ENCODE measurements around the gene TSPAN8.

DNA sequence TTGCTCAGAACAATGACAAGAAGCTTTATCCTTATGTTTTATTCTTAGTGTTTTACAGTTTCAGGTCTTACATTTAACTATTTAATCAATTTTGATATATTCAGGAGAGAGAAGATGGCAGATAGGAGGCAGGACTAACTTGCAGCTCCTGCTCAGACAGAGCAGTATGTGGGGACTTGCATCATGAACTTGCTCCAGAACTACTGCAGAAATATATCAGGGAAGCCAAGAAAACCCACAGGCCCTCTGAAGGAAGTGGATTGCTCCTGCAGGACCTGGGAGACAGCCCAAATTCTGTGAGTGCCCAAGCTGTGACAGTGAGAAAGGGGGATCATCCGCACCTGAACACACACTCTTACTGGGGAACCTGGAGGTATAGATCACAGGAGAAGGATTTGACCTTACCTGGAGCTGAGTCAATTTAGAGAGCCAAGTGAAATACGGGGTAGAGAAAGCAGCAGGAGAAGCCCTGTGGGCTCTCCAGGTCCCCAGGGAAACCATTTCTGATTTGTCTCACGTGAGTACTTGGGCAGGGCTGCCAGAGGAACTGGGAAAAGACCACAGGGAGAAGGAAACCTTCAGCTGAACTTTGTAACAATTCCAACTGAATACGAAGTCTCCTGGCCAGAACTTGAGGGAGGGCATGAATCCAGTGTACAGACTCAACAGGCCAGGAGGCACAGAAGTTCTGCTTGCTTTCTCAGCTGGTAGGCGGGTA, 28.9 kb upstream of the TSPAN8 start:
- TF ChIP-seq, protein P1, sequence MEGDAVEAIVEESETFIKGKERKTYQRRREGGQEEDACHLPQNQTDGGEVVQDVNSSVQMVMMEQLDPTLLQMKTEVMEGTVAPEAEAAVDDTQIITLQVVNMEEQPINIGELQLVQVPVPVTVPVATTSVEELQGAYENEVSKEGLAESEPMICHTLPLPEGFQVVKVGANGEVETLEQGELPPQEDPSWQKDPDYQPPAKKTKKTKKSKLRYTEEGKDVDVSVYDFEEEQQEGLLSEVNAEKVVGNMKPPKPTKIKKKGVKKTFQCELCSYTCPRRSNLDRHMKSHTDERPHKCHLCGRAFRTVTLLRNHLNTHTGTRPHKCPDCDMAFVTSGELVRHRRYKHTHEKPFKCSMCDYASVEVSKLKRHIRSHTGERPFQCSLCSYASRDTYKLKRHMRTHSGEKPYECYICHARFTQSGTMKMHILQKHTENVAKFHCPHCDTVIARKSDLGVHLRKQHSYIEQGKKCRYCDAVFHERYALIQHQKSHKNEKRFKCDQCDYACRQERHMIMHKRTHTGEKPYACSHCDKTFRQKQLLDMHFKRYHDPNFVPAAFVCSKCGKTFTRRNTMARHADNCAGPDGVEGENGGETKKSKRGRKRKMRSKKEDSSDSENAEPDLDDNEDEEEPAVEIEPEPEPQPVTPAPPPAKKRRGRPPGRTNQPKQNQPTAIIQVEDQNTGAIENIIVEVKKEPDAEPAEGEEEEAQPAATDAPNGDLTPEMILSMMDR (IDR thresholded peaks at IDR 0.05; ENCODE audit: insufficient read depth, low read depth, low read length), result no peak
- no peak for TF ChIP-seq EZH2 (IDR thresholded peaks at IDR 0.05; ENCODE audit: insufficient read depth, low read length)

Measured in astrocyte (in vitro differentiated cells and primary cell).